WTC11 (cell line): ENCODE results near the gene CCDC57. TPM values are rescaled to one million over a fixed set of nuclear protein-coding genes. Genes with fewer than 3 reads are reported as not detected.
A peak's percentile ranks its signal among the peaks of the same experiment; 100 is the strongest.

ENCODE experiments used
- ATAC-seq: fragments of 200-7000 bp; cut with Tn5 transposase; 2 replicates; pipeline ENCODE4 v1.10.0; 2021; ENCODE audit warnings: mild to moderate bottlenecking, moderate library complexity
- CTCF ChIA-PET: fragments of 300-600 bp; sonication (Branson Sonifier 250); formaldehyde crosslinking; loops from one replicate; lab custom pipeline; 2021; ENCODE audit warnings: antibody characterized with exemption; lab: Charles Lee
- POLR2A ChIA-PET: fragments of 350-600 bp; sonication (Branson Sonifier 250); formaldehyde crosslinking; loops from one replicate; lab custom pipeline; 2021; ENCODE audit warnings: antibody characterized with exemption; lab: Charles Lee
- DNase-seq: peaks from one replicate; pipeline ENCODE4 v3.0.0; 2021; ENCODE audit warnings: low spot score
- H3K27ac Mint-ChIP-seq: 2 replicates; pipeline ENCODE4 v1.8.0; 2021; ENCODE audit warnings: mixed read lengths
- H3K27me3 Mint-ChIP-seq: 2 replicates; pipeline ENCODE4 v1.8.0; 2021; ENCODE audit warnings: low read depth, mild to moderate bottlenecking, moderate library complexity, mixed read lengths
- H3K36me3 Mint-ChIP-seq: 2 replicates; pipeline ENCODE4 v1.8.0; 2021; ENCODE audit warnings: mixed read lengths
- H3K4me1 Mint-ChIP-seq: 2 replicates; pipeline ENCODE4 v1.8.0; 2022; ENCODE audit warnings: mixed read lengths
- H3K4me3 Mint-ChIP-seq: 2 replicates; pipeline ENCODE4 v1.8.0; 2021; ENCODE audit warnings: mild to moderate bottlenecking, moderate library complexity, mixed read lengths
- H3K9me3 Mint-ChIP-seq: 2 replicates; pipeline ENCODE4 v1.8.0; 2021; ENCODE audit warnings: mixed read lengths
- CREM ChIP-seq: sonication (generic); formaldehyde crosslinking; IDR thresholded peaks from 2 replicates; pipeline ENCODE4 v1.8.1; 2022; ENCODE audit warnings: mild to moderate bottlenecking, missing genetic modification reagents, moderate library complexity
- ELF4 ChIP-seq: sonication (generic); formaldehyde crosslinking; IDR thresholded peaks from 2 replicates; pipeline ENCODE4 v1.8.1; 2022; ENCODE audit warnings: low read depth, mild to moderate bottlenecking, moderate library complexity, missing genetic modification reagents
- EMX1 ChIP-seq: fragments of 250-450 bp; sonication (Bioruptor Pico); IDR thresholded peaks from 2 replicates; pipeline ENCODE4 v1.8.0; 2021; ENCODE audit warnings: mild to moderate bottlenecking
- ETV6 ChIP-seq: sonication (generic); formaldehyde crosslinking; IDR thresholded peaks from 2 replicates; pipeline ENCODE4 v1.8.1; 2022; ENCODE audit warnings: mild to moderate bottlenecking, missing genetic modification reagents
- GABPB1 ChIP-seq: sonication (generic); formaldehyde crosslinking; IDR thresholded peaks from 2 replicates; pipeline ENCODE4 v1.8.1; 2023; ENCODE audit warnings: mild to moderate bottlenecking, missing genetic modification reagents
- GTF2I ChIP-seq: fragments of 250-450 bp; sonication (Bioruptor Pico); conservative IDR thresholded peaks from 2 replicates; pipeline ENCODE4 v1.4.0; 2021; ENCODE audit warnings: mild to moderate bottlenecking
- MYBL2 ChIP-seq: sonication (generic); formaldehyde crosslinking; IDR thresholded peaks from 2 replicates; pipeline ENCODE4 v1.8.1; 2023; ENCODE audit warnings: mild to moderate bottlenecking, moderate library complexity, missing genetic modification reagents
- NR1H2 ChIP-seq: sonication (generic); formaldehyde crosslinking; IDR thresholded peaks from 2 replicates; pipeline ENCODE4 v1.9.0; 2021; ENCODE audit warnings: mild to moderate bottlenecking, moderate library complexity, missing genetic modification reagents
- OVOL2 ChIP-seq: fragments of 250-450 bp; sonication (Bioruptor Pico); IDR thresholded peaks from 2 replicates; pipeline ENCODE4 v1.9.0; 2021; ENCODE audit warnings: mild to moderate bottlenecking, borderline replicate concordance
- RELA ChIP-seq: sonication (generic); formaldehyde crosslinking; IDR thresholded peaks from 2 replicates; pipeline ENCODE4 v1.8.1; 2022; ENCODE audit warnings: missing genetic modification reagents, mild to moderate bottlenecking, borderline replicate concordance
- RORB ChIP-seq: fragments of 250-450 bp; sonication (Bioruptor Pico); IDR thresholded peaks from 2 replicates; pipeline ENCODE4 v1.9.0; 2021; ENCODE audit warnings: mild to moderate bottlenecking
- SMAD3 ChIP-seq: sonication (generic); formaldehyde crosslinking; IDR thresholded peaks from 2 replicates; pipeline ENCODE4 v1.8.0; 2022; ENCODE audit warnings: missing genetic modification reagents, mild to moderate bottlenecking, borderline replicate concordance
- TEAD1 ChIP-seq: sonication (generic); formaldehyde crosslinking; IDR thresholded peaks from 2 replicates; pipeline ENCODE4 v1.8.0; 2022; ENCODE audit warnings: mild to moderate bottlenecking, missing genetic modification reagents
- TEAD4 ChIP-seq: sonication (generic); formaldehyde crosslinking; IDR thresholded peaks from 2 replicates; pipeline ENCODE4 v1.8.0; 2022; ENCODE audit warnings: mild to moderate bottlenecking, missing genetic modification reagents
- ZNF263 ChIP-seq: sonication (generic); formaldehyde crosslinking; IDR thresholded peaks from 2 replicates; pipeline ENCODE4 v1.8.1; 2022; ENCODE audit warnings: low read depth, mild to moderate bottlenecking, moderate library complexity, missing genetic modification reagents
- ZNF416 ChIP-seq: fragments of 250-450 bp; sonication (Bioruptor Pico); IDR thresholded peaks from 2 replicates; pipeline ENCODE4 v1.9.0; 2021; ENCODE audit warnings: mild to moderate bottlenecking, inconsistent platforms
- total RNA-seq: library from RNA; stranded (reverse); gene quantifications from 3 replicates; pipeline ENCODE4 v1.2.3, GENCODE V29; 2021
- TF ChIP-seq, protein P1 (sequence below): sonication (generic); formaldehyde crosslinking; IDR thresholded peaks from 2 replicates; pipeline ENCODE4 v1.8.1; 2022; ENCODE audit warnings: mild to moderate bottlenecking, missing genetic modification reagents, moderate library complexity, borderline replicate concordance
- TF ChIP-seq, protein P2 (sequence below): fragments of 250-450 bp; sonication (Bioruptor Pico); IDR thresholded peaks from 2 replicates; pipeline ENCODE4 v1.9.0; 2021; ENCODE audit warnings: moderate library complexity, mild to moderate bottlenecking, inconsistent platforms, borderline replicate concordance
- TF ChIP-seq, protein P3 (sequence below): sonication (generic); formaldehyde crosslinking; IDR thresholded peaks from 2 replicates; pipeline ENCODE4 v1.8.1; 2022; ENCODE audit warnings: missing genetic modification reagents, borderline replicate concordance
- TF ChIP-seq, protein P4 (sequence below): sonication (generic); formaldehyde crosslinking; conservative IDR thresholded peaks from 2 replicates; pipeline ENCODE4 v1.8.1; 2022; ENCODE audit warnings: mild to moderate bottlenecking, missing genetic modification reagents

The CCDC57 gene
- total RNA-seq, 1 experiment from 2014 or later: 20.0 TPM

DNA sequence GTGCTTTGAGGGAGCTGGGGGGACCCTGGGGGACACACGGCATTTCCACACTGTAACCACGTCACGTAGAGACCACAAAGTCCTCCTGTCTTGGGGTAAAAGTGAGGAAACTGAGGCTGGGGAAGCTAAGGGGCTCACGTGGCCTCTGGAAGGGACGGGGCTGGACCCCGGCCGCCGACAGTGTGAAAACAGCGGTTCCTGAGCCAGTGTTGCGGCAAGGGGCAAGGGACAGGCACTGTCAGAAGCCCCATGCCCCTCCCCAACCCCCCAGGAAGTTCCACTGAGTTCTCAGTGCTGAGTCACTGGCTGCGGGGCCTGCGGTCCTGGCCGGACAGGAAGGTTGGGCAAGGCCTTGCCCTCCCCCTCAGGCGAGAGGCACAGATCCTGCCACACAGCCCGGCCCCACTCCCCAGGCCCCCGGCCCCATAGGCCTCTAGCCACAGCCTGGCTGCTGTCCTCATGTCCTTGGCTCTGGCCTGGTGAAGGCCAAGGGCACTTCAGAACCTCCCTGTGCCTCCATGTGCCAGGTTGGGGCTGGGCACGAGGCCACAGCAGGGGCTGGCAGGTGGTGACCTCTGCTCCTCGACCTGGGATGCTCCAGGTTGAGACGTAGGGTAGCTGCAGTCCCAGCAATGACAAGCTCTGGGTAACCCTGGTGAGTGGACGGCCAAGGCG is 5.0 kb upstream of the CCDC57 start:
- H3K27ac Mint-ChIP-seq: no peak overlapping the region
- H3K36me3 Mint-ChIP-seq: no peaks in the 10 kb centered on the region
- TF ChIP-seq EMX1 (CRISPR knock-in tag): no peak
- no peak for TF ChIP-seq SMAD3 (CRISPR knock-in tag)
- TF ChIP-seq NR1H2 (CRISPR knock-in tag): no peak
- TF ChIP-seq GABPB1: peak; percentile 65; the same call in 1 of the 2 replicates
- no peak for TF ChIP-seq RORB (CRISPR knock-in tag)
- no peak for TF ChIP-seq MYBL2 (CRISPR knock-in tag)
- TF ChIP-seq, protein P1, sequence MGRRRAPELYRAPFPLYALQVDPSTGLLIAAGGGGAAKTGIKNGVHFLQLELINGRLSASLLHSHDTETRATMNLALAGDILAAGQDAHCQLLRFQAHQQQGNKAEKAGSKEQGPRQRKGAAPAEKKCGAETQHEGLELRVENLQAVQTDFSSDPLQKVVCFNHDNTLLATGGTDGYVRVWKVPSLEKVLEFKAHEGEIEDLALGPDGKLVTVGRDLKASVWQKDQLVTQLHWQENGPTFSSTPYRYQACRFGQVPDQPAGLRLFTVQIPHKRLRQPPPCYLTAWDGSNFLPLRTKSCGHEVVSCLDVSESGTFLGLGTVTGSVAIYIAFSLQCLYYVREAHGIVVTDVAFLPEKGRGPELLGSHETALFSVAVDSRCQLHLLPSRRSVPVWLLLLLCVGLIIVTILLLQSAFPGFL: no peak
- TF ChIP-seq TEAD1 (CRISPR knock-in tag): no peak
- H3K4me3 Mint-ChIP-seq: no peak overlapping the region
- no peaks in the 10 kb centered on the region; the same call in 1 of the 2 replicates for H3K9me3 Mint-ChIP-seq
- 0 out of 2 replicates have a peak, but pooled peaks cover 2% of the 10 kb centered on the region for H3K4me1 Mint-ChIP-seq
- POLR2A ChIA-PET: no interaction called here
- CTCF ChIA-PET: no interaction called here
- DNase-seq (no peak), ATAC-seq (no peak)
- H3K27me3 Mint-ChIP-seq: peaks cover 34% of the 10 kb centered on the region

DNA sequence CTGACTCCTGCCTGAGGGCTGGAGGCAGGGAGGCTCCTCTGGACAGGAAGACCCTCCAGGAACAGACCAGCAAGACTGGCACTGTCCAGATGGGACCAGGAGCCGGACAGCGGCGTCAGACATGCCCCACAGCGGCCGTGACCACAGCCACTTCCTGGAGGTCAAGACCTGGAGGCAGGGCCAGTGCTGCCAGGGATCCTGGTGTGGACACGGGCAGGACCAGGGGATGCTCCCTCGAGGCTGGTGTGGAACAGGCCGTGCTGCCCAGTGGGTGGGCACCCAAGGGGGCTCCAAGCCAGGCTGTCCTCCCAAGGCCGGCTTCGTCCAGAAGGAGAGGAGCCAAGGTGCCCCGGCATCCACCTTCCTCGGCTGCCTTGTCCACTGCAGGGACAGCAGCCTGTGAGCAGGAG is 4.5 kb upstream of the CCDC57 start:
- DNase-seq (no peak), ATAC-seq (no peak)
- Mint-ChIP-seq H3K36me3 (no peaks in the 10 kb centered on the region), H3K27me3 (peaks cover 33% of the 10 kb centered on the region), H3K4me3 (no peak overlapping the region), H3K27ac (no peak overlapping the region), H3K9me3 (no peaks in the 10 kb centered on the region; the same call in 1 of the 2 replicates), H3K4me1 (0 out of 2 replicates have a peak, but pooled peaks cover 2% of the 10 kb centered on the region)
- TF ChIP-seq, protein P2, sequence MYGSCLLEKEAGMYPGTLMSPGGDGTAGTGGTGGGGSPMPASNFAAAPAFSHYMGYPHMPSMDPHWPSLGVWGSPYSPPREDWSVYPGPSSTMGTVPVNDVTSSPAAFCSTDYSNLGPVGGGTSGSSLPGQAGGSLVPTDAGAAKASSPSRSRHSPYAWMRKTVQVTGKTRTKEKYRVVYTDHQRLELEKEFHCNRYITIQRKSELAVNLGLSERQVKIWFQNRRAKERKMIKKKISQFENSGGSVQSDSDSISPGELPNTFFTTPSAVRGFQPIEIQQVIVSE (CRISPR knock-in tag): no peak
- no peak for TF ChIP-seq ZNF416 (CRISPR knock-in tag)
- no peak for TF ChIP-seq TEAD4 (CRISPR knock-in tag)
- no peak for TF ChIP-seq GTF2I (CRISPR knock-in tag)
- no peak for TF ChIP-seq ELF4 (CRISPR knock-in tag)
- no peak for TF ChIP-seq CREM (CRISPR knock-in tag)
- no peak for TF ChIP-seq ETV6 (CRISPR knock-in tag)
- TF ChIP-seq ZNF263: no peak
- CTCF ChIA-PET: no interaction called here
- POLR2A ChIA-PET: no interaction called here

DNA sequence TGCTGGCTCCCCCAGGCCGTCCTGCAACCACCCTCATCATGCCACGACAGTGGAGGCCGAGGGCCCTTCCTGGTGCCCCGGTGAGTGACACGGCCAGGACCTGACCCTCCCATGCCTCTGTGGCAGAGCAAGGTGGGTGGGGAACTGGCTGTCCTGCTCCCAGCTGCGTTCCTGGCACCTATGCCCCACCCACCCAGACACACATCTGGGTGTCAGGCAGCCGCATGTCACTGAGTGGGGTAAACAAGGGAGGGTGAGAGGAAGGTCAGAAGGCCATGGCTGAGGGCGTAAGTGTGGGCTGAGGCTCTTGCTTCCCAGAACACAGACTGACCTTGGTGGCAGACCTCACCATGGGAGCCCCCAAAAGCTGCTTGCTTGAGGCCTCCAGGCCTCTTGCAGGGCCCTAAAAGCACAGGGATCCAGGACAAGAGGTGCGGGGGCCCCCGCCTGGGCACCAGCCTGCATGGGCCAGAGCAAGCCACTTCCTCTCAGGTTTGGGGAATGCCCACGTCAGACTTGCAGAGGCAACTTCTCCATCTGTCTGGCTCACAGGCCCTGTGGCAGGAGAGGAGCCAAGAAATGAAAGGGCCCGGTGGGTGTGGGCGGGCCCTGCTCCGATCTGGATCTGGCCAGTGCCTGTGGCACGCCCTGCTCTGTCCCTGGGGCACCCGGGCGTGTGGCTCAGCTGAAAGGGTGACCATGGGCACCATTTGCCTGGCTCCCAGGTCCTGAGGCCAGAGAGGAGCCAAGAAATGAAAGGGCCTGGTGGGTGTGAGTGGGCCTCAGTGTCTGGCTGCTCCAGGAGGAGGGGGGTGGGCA is 3.9 kb upstream of the CCDC57 start:
- ChIA-PET POLR2A (no interaction called here), CTCF (interaction anchor here (1.0 to 1.4 kb wide), 2 partner anchors 20 to 197 kb away, joined by 3 to 4 read pairs; no protein-coding TSS in a partner anchor)
- H3K4me1 Mint-ChIP-seq: peaks cover 5% of the 10 kb centered on the region; the same call in 1 of the 2 replicates
- no peak for DNase-seq
- ATAC-seq: no peak
- no peaks in the 10 kb centered on the region; the same call in 1 of the 2 replicates for H3K9me3 Mint-ChIP-seq
- H3K4me3 Mint-ChIP-seq: no peak overlapping the region
- no peak overlapping the region for H3K27ac Mint-ChIP-seq
- peaks cover 31% of the 10 kb centered on the region for H3K27me3 Mint-ChIP-seq
- H3K36me3 Mint-ChIP-seq: no peaks in the 10 kb centered on the region
- 0 out of 2 replicates have a peak, but pooled peaks have one; percentile 12 for TF ChIP-seq GABPB1
- TF ChIP-seq TEAD1 (CRISPR knock-in tag): no peak
- no peak for TF ChIP-seq RELA (CRISPR knock-in tag)

DNA sequence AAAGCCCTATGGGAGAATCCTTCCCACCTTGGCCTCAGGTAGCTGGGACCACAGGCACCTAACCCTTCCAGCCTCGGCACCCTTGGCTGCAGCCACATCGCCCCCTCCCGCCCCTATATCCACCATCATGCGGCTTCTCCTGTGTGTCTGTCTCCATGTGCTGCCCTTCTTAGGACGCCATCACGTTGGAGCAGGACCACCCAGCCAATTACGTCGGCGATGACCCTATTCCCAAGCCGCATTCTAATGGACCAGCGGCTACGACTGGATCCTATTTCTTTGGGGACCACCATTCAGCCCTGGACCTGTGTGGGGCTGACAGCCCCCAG is 3.3 kb upstream of the CCDC57 start:
- peaks cover 5% of the 10 kb centered on the region; the same call in 1 of the 2 replicates for H3K4me1 Mint-ChIP-seq
- no peak for ATAC-seq
- no peak for DNase-seq
- H3K27me3 Mint-ChIP-seq: peaks cover 25% of the 10 kb centered on the region
- POLR2A ChIA-PET: no interaction called here
- no peaks in the 10 kb centered on the region for H3K36me3 Mint-ChIP-seq
- no peak overlapping the region for H3K27ac Mint-ChIP-seq
- no peaks in the 10 kb centered on the region; the same call in 1 of the 2 replicates for H3K9me3 Mint-ChIP-seq
- no peak overlapping the region for H3K4me3 Mint-ChIP-seq
- CTCF ChIA-PET: interaction anchor here (1.0 to 1.4 kb wide), 2 partner anchors 20 to 196 kb away, joined by 3 to 4 read pairs; no protein-coding TSS in a partner anchor
- TF ChIP-seq, protein P3, sequence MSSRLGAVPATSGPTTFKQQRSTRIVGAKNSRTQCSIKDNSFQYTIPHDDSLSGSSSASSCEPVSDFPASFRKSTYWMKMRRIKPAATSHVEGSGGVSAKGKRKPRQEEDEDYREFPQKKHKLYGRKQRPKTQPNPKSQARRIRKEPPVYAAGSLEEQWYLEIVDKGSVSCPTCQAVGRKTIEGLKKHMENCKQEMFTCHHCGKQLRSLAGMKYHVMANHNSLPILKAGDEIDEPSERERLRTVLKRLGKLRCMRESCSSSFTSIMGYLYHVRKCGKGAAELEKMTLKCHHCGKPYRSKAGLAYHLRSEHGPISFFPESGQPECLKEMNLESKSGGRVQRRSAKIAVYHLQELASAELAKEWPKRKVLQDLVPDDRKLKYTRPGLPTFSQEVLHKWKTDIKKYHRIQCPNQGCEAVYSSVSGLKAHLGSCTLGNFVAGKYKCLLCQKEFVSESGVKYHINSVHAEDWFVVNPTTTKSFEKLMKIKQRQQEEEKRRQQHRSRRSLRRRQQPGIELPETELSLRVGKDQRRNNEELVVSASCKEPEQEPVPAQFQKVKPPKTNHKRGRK (CRISPR knock-in tag): no peak
- TF ChIP-seq OVOL2 (CRISPR knock-in tag): no peak
- TF ChIP-seq, protein P4, sequence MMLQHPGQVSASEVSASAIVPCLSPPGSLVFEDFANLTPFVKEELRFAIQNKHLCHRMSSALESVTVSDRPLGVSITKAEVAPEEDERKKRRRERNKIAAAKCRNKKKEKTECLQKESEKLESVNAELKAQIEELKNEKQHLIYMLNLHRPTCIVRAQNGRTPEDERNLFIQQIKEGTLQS: no peak
